Stimulated activated naive CD4-positive, alpha-beta T cell (primary cell): ENCODE measurements around the gene AP5M1.
"Not testable (repeated sequence)": the region's sequence is repeated elsewhere in the genome, so short reads cannot be mapped to it uniquely, and the experiment has no call there.

ENCODE experiments used
- DNase-seq, 6 experiments: peaks; one replicate each; lab custom pipeline; 2025; lab: John Stamatoyannopoulos, UW

The AP5M1 gene

GRCh38 chr14:57268161-57269069, at the start of gene AP5M1, which contains the start of gene EXOC5:
TSS of gene AP5M1 (plus strand) at chr14:57268971. CDS start at chr14:57269315, 344 bp downstream.
TSS of gene EXOC5 (minus strand) at chr14:57268905. CDS start at chr14:57268648, 257 bp downstream.
- DNase-seq = peak; percentile 88 to 94 (median 90)

- DNase-seq = no peak
Observed at GRCh38 chr14:57221931-57222330, 46.8 kb upstream of the AP5M1 start.

- no peak for DNase-seq
Observed at GRCh38 chr14:57227083-57227482, 41.7 kb upstream of the AP5M1 start.

- not testable (repeated sequence) for DNase-seq
Observed at GRCh38 chr14:57228320-57228719, 40.5 kb upstream of the AP5M1 start.

GRCh38 chr14:57232006-57232405, 36.8 kb upstream of the AP5M1 start:
- DNase-seq = no peak

GRCh38 chr14:57240115-57240514, 28.7 kb upstream of the AP5M1 start:
- DNase-seq = not testable (repeated sequence)

GRCh38 chr14:57243320-57243719, 25.5 kb upstream of the AP5M1 start:
- no peak for DNase-seq

- no peak for DNase-seq
Observed at GRCh38 chr14:57244106-57244505, 24.7 kb upstream of the AP5M1 start.

GRCh38 chr14:57245941-57246340, 22.8 kb upstream of the AP5M1 start:
- no peak for DNase-seq

GRCh38 chr14:57246933-57247657, 21.7 kb upstream of the AP5M1 start:
- no peak for DNase-seq

GRCh38 chr14:57254884-57255283, 13.9 kb upstream of the AP5M1 start:
- DNase-seq = no peak

- not testable (repeated sequence) for DNase-seq
Observed at GRCh38 chr14:57258221-57258620, 10.6 kb upstream of the AP5M1 start.

- no peak for DNase-seq
Observed at GRCh38 chr14:57259672-57260071, 9.1 kb upstream of the AP5M1 start.

- DNase-seq = no peak
Observed at GRCh38 chr14:57261604-57262003, 7.2 kb upstream of the AP5M1 start.

GRCh38 chr14:57262117-57262516, 6.7 kb upstream of the AP5M1 start:
- DNase-seq = no peak

- no peak for DNase-seq
Observed at GRCh38 chr14:57266065-57266464, 2.7 kb upstream of the AP5M1 start.

- DNase-seq = no peak
Observed at GRCh38 chr14:57273236-57273635, 4.5 kb downstream of the AP5M1 start.

- DNase-seq = no peak
Observed at GRCh38 chr14:57274551-57274950, 5.8 kb downstream of the AP5M1 start.

GRCh38 chr14:57275023-57275664, 6.4 kb downstream of the AP5M1 start:
- DNase-seq = no peak

- no peak for DNase-seq
Observed at GRCh38 chr14:57277062-57277461, 8.3 kb downstream of the AP5M1 start.

- DNase-seq = no peak
Observed at GRCh38 chr14:57287745-57288144, 19.0 kb downstream of the AP5M1 start.

- DNase-seq = no peak
Observed at GRCh38 chr14:57290751-57291150, 22.0 kb downstream of the AP5M1 start.
